Smooth muscle cell (in vitro differentiated cells): ENCODE results near the gene NEDD4. TPM values are rescaled to one million over a fixed set of nuclear protein-coding genes. Genes with fewer than 3 reads are reported as not detected.

Experiments used
- DNase-seq: peaks from one replicate; lab custom pipeline; 2025; ENCODE audit not compliant: unreplicated experiment; lab: John Stamatoyannopoulos, UW
- H2AFZ ChIP-seq: fragments of 200-600 bp; sonication (generic); 2 replicates; pipeline ENCODE4 v1.6.0; 2016; ENCODE audit warnings: antibody characterized with exemption, low read depth, mild to moderate bottlenecking
- H3F3A ChIP-seq: fragments of 200-600 bp; sonication (generic); 2 replicates; pipeline ENCODE4 v1.6.0; 2017; ENCODE audit warnings: antibody characterized with exemption, low read depth
- H3K27ac ChIP-seq: fragments of 200-600 bp; sonication (generic); 2 replicates; pipeline ENCODE4 v1.5.1; 2016; ENCODE audit warnings: low read depth, mild to moderate bottlenecking
- H3K27me3 ChIP-seq: fragments of 200-600 bp; sonication (generic); 2 replicates; pipeline ENCODE4 v1.6.1; 2016; ENCODE audit warnings: low read depth, mild to moderate bottlenecking
- H3K36me3 ChIP-seq: fragments of 200-600 bp; sonication (generic); 2 replicates; pipeline ENCODE4 v1.5.1; 2016; ENCODE audit warnings: low read depth
- H3K4me1 ChIP-seq: fragments of 200-600 bp; sonication (generic); 2 replicates; pipeline ENCODE4 v1.5.1; 2016; ENCODE audit warnings: low read depth
- H3K4me2 ChIP-seq: fragments of 200-600 bp; sonication (generic); 2 replicates; pipeline ENCODE4 v1.6.0; 2016; ENCODE audit warnings: mild to moderate bottlenecking
- H3K4me3 ChIP-seq: fragments of 200-600 bp; sonication (generic); 2 replicates; pipeline ENCODE4 v1.5.1; 2016; ENCODE audit warnings: mild to moderate bottlenecking
- H3K79me2 ChIP-seq: fragments of 200-600 bp; sonication (generic); 2 replicates; pipeline ENCODE4 v1.6.0; 2016; ENCODE audit warnings: low read depth, mild to moderate bottlenecking
- H3K9ac ChIP-seq: fragments of 200-600 bp; sonication (generic); 2 replicates; pipeline ENCODE4 v1.6.0; 2016; ENCODE audit warnings: low read depth
- H3K9me3 ChIP-seq: fragments of 200-600 bp; sonication (generic); replicated peaks from 2 replicates; pipeline ENCODE4 v1.5.1; 2016; ENCODE audit warnings: low read depth
- H4K20me1 ChIP-seq: fragments of 200-600 bp; sonication (generic); 2 replicates; pipeline ENCODE4 v1.6.0; 2016; ENCODE audit warnings: low read depth
- WGBS: methylation state at CpG from one replicate; pipeline ENCODE4 v1.1.7; 2016; ENCODE audit warnings: low lambda C conversion rate; 5-methylcytosine and 5-hydroxymethylcytosine counted together
- polyA plus RNA-seq: library from polyadenylated mRNA; unstranded; fragments of >200 nt; fragmentation: Nextera tagmentation; extraction: Ambion mirVana; gene quantifications from 2 replicates; pipeline ENCODE4 v1.2.1, GENCODE V29; 2016
- total RNA-seq: library from RNA; depleted of rRNA; stranded (reverse); fragments of >200 nt; gene quantifications from 2 replicates; pipeline ENCODE4 v1.2.3, GENCODE V29; 2014
- TF ChIP-seq, protein P1 (sequence below): fragments of 200-600 bp; sonication (generic); IDR thresholded peaks from 2 replicates; pipeline ENCODE4 v1.5.1; 2017; ENCODE audit warnings: borderline replicate concordance, mild to moderate bottlenecking, antibody characterized with exemption; ENCODE audit not compliant: insufficient read depth, poor library complexity, severe bottlenecking

NEDD4 gene
- total and polyA plus RNA-seq, 2 experiments from 2014 or later, result 6.6 to 34.5 TPM

DNA sequence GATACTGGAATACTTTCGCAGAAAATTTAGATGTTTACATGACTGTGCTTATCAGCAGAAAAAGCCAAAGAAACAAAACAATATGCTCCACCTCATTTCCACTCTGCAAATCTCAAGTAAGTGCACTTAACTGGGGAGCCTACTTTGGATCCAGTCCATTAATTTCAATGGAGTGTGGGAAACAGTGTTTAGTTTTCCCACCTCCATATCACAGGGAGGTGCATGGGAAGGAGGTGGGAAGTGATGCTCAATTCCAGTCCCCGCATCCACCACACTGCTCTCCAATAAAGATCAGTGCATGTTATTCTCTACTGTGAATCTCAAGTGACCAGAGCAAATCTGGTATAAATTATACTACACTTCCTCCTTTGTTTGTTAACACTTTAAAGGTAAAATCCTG lies 2.9 kb downstream of the NEDD4 start:
- 89% methylated on average over 2 of the region's 2 CpGs for WGBS
- no peak overlapping the region for H3K4me2 ChIP-seq
- H3K4me3 ChIP-seq, result no peak overlapping the region
- no peak overlapping the region for H2AFZ ChIP-seq
- no peaks in the 10 kb centered on the region for H3K27me3 ChIP-seq
- DNase-seq, result no peak
- TF ChIP-seq, protein P1, sequence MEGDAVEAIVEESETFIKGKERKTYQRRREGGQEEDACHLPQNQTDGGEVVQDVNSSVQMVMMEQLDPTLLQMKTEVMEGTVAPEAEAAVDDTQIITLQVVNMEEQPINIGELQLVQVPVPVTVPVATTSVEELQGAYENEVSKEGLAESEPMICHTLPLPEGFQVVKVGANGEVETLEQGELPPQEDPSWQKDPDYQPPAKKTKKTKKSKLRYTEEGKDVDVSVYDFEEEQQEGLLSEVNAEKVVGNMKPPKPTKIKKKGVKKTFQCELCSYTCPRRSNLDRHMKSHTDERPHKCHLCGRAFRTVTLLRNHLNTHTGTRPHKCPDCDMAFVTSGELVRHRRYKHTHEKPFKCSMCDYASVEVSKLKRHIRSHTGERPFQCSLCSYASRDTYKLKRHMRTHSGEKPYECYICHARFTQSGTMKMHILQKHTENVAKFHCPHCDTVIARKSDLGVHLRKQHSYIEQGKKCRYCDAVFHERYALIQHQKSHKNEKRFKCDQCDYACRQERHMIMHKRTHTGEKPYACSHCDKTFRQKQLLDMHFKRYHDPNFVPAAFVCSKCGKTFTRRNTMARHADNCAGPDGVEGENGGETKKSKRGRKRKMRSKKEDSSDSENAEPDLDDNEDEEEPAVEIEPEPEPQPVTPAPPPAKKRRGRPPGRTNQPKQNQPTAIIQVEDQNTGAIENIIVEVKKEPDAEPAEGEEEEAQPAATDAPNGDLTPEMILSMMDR, result no peak
- peaks cover 4% of the 10 kb centered on the region for H3F3A ChIP-seq
- H3K9ac ChIP-seq, result no peak overlapping the region
- H3K36me3 ChIP-seq, result no peaks in the 10 kb centered on the region
- peaks cover 48% of the 10 kb centered on the region for H3K79me2 ChIP-seq
- H3K27ac ChIP-seq, result no peak overlapping the region
- no peaks in the 10 kb centered on the region for H3K9me3 ChIP-seq
- H3K4me1 ChIP-seq, result peaks cover 25% of the 10 kb centered on the region
- peaks cover 17% of the 10 kb centered on the region for H4K20me1 ChIP-seq

DNA sequence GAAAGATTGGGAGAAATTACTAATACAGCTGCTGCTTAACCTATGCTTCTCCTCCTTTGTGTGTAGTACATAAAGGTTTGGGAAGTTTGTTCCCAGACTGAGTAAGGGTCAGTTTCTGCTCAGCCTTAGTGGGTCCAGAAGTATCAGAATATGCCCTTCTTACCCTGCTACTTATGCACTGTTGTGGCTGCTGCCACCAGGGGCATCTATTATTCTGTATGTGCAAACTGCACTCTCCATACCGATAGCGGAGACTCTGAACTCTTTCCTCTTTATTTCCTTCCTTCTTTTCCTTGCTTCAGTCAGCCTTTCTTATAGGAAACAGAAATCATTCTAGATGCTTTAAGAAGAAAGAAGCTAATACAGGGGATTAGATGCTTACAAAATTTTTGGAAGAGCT lies 4.0 kb downstream of the NEDD4 start:
- no peak overlapping the region for H3K9ac ChIP-seq
- H3K79me2 ChIP-seq, result peaks cover 58% of the 10 kb centered on the region
- no peak overlapping the region for H3K4me2 ChIP-seq
- TF ChIP-seq, protein P1, result no peak
- H4K20me1 ChIP-seq, result peaks cover 17% of the 10 kb centered on the region
- H3K9me3 ChIP-seq, result no peaks in the 10 kb centered on the region
- H3F3A ChIP-seq, result peaks cover 4% of the 10 kb centered on the region
- no peaks in the 10 kb centered on the region for H3K36me3 ChIP-seq
- H3K27ac ChIP-seq, result no peak overlapping the region
- peaks cover 23% of the 10 kb centered on the region for H3K4me1 ChIP-seq
- H3K4me3 ChIP-seq, result no peak overlapping the region
- no peak for DNase-seq
- H2AFZ ChIP-seq, result no peak overlapping the region
- H3K27me3 ChIP-seq, result no peaks in the 10 kb centered on the region
- WGBS, result 97% methylated on average over 2 of the region's 2 CpGs

DNA sequence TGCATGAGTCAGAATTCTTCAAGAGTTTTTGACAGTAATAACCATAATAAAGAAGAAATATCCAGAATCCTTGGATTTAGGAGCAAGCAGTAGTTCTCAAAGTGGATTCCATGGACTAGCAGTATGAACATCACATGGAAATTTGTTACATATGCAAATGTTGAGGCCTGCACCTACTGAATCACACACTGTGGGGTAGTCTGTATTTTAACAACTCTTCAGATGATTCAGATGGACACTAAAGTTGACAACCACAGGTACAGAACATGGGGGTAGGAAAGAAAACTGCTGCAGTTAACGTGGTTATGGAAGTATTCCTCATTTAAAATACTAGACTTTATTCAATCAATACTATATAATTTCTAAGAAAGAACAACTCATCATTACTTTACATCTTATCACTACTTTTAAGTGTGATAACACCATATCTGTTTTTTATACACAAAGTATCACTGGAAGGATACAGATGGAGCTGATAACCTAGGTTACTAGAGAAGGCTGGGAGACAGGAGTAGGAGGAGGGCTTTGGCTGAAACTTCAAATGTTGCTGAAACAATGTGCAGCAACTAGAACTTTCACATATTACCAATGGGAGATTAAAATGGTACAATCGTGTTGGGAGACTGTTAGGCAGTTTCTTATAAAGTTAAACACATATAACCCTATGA lies 11.7 kb downstream of the NEDD4 start:
- no peak overlapping the region for H2AFZ ChIP-seq
- no peaks in the 10 kb centered on the region for H3K36me3 ChIP-seq
- no peak overlapping the region for H3K27ac ChIP-seq
- H4K20me1 ChIP-seq, result peaks cover 29% of the 10 kb centered on the region
- no peaks in the 10 kb centered on the region for H3K9me3 ChIP-seq
- TF ChIP-seq, protein P1, result no peak
- no peaks in the 10 kb centered on the region for H3F3A ChIP-seq
- DNase-seq, result no peak
- H3K4me1 ChIP-seq, result no peaks in the 10 kb centered on the region
- no peak overlapping the region for H3K4me3 ChIP-seq
- H3K9ac ChIP-seq, result no peak overlapping the region
- peaks cover 79% of the 10 kb centered on the region for H3K79me2 ChIP-seq
- WGBS, result 98% methylated on average over 2 of the region's 2 CpGs
- no peak overlapping the region for H3K4me2 ChIP-seq
- no peaks in the 10 kb centered on the region for H3K27me3 ChIP-seq

- no peak overlapping the region for H3K27ac ChIP-seq
- WGBS, result 94% methylated on average over 4 of the region's 4 CpGs
- peaks cover 86% of the 10 kb centered on the region for H3K79me2 ChIP-seq
- no peak overlapping the region for H3K4me2 ChIP-seq
- DNase-seq, result no peak
- no peaks in the 10 kb centered on the region for H3K9me3 ChIP-seq
- H3K4me3 ChIP-seq, result no peak overlapping the region
- H3K4me1 ChIP-seq, result no peaks in the 10 kb centered on the region
- TF ChIP-seq, protein P1, result no peak
- no peaks in the 10 kb centered on the region for H3K36me3 ChIP-seq
- no peak overlapping the region for H2AFZ ChIP-seq
- no peak overlapping the region for H3K9ac ChIP-seq
- no peaks in the 10 kb centered on the region for H3F3A ChIP-seq
- no peaks in the 10 kb centered on the region for H3K27me3 ChIP-seq
- H4K20me1 ChIP-seq, result peaks cover 29% of the 10 kb centered on the region
Observed at GRCh38 chr15:55980511-55980910, 12.9 kb downstream of the NEDD4 start.
